ENCODE results near the gene DARS2.
"Not testable (repeated sequence)": the region's sequence is repeated elsewhere in the genome, so short reads cannot be mapped to it uniquely, and the experiment has no call there.

DARS2 gene

DNA sequence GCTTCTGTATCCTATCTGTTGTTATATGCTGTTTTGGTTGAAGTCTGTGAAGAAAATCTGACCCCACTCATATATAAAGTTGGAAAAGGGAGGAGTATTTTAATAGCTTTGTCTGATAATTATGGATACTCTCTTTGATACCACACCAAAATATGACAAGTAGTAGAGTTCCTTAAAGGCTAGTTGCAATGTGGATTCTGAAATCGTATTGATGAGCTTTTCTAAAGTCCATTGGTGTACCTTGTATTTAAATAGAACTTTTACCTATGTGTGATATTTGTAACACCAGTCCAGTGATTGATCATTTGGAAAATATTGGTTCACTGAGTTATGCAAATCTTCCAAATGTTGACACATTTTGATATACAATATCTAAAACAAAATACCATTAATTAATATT is 35.6 kb downstream of the DARS2 start:
- no peak for DNase-seq (ENCODE audit: extremely low spot score, insufficient read length, low read depth)
- no peak for FAIRE-seq

DNA sequence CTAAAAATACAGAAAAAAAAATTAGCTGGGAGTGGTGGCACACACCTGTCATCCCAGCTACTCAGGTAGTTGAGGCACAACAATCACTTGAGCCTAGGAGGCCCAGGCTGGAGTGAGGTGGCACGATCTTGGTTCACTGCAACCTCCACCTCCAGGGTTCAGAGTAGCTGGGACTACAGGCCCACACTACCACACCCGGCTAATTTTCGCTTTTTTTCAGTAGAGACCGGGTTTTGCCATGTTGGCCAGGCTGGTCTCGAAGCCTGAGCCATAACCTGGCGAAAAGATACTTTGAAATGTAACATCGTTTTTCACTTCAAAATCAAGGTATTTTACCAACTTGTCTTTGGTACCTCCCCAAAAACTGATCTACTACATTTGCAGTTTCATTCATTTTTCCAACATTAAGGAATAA is 37.3 kb downstream of the DARS2 start:
- no peak for DNase-seq (ENCODE audit: extremely low spot score, insufficient read length, low read depth)
- FAIRE-seq: no peak

DNA sequence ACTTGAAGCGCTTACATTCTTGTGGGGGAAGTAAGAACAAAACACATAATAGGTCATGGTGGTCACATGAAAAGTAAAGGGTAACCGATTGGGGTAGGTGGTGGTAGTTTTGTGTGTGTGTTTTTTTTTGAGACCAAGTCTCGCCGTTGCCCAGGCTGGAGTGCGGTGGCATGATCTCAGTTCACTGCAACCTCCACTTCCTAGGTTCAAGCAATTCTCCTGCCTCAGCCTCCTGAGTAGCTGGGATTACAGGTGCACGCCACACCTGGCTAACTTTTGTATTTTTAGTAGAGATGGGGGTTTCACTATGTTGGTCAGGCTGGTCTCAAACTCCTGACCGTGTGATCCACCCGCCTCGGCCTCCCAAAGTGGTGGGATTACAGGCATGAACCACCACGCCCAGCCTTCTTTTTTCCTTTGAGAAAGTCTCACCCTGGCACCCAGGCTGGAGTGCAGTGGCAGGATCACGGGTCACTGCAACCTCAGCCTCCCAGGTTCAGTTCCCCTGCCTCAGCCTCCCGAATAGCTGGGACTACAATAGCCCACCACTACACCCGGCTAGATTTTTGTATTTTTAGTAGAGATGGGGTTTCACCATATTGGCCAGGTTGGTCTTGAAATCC is 37.8 kb downstream of the DARS2 start:
- FAIRE-seq; DNase-seq (ENCODE audit: extremely low spot score, insufficient read length, low read depth): not testable (repeated sequence)

DNA sequence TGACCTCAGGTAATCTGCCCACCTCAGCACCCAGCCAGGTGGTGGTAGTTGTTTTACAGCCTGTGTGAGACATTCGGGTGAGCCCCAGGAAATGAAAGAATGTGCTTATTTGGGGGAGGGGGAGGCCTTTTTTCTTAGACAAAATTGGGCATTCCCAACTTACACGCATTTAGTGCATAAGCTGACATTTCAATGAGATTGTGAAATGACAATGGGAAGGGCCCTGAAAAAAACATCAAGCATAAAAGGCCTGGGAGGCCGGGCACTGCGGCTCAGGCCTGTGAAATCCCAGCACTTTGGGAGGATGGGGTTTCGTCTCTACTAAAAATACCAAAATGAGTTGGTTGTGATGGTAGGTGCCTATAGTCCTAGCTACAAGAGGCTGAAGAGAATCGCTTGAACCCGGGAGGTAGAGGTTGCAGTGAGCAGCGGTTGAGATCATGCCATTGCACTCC is 38.3 kb downstream of the DARS2 start:
- DNase-seq (ENCODE audit: extremely low spot score, insufficient read length, low read depth): no peak
- no peak for FAIRE-seq

DNA sequence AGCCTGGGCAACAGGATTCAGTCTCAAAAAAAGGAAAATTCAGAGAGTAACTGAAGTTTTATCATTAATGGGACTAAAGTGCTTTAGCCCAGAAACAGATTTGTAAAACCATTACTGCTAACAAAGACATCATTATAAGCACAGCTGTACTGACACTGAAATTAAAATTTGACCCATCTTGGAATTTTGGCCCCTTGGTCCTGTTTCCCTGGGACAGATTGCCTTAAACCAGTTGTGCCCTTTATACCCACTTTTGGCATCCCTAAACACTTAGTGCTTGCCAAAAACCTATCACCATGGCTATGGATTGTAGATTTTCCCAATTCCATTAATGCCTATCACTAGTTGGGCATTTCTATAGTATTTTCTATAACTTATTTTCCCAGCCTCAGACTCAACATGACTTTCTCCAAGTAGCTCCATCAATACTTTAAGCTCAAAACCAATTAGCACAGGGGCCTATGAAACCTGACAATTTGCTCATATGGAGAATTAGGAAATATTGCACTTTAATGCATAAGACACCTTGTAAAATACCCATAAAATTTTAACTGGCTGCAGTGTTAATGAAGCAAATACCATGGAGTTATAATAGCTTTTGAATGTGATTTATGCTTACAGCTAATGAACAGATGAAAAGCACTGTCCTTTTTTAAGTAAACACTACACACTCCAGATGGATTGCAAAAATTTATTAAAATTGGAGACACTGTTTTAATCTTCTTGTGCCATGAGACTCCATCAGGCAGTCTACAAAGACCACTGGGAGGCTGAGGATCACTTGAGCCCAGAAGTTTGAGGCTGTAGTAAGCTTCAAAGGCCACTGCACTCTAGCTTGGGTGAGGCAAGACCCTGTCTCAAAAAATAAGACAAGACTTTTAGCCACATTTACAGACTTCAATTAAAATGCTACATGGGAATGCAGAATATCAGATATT is 39.0 kb downstream of the DARS2 start:
- FAIRE-seq (no peak), DNase-seq (ENCODE audit: extremely low spot score, insufficient read length, low read depth) (no peak)

DNA sequence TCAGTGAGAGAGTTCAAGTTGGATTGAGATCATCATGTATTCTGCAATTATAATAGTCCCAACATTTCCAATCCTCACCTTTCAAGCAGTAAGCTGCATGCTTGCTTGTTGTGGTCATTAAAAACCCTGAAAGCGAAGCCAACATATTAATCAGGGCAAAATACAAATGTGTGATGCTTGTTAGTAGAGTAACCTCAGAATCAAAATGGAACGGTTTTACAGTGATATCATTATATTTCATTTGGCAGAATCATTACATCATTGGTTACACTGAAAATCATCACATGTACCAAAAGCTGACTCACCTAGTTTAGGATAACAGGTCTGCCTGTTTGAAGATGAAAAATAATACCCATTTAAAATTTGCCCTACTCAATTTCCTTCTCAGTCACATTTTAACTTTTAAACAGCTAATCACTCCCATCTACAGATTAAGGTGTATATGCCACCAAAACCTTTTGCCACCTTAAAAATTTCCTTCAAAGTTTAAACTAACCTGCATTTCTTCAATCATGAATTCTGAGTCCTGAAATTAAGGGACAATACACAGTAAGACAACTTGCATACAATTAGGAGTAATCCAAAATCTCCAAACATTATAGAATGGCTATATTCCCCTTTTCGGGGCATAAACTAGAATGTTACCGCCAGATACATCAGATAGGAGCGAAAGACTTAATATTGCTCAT is 39.9 kb downstream of the DARS2 start:
- FAIRE-seq: no peak

DNA sequence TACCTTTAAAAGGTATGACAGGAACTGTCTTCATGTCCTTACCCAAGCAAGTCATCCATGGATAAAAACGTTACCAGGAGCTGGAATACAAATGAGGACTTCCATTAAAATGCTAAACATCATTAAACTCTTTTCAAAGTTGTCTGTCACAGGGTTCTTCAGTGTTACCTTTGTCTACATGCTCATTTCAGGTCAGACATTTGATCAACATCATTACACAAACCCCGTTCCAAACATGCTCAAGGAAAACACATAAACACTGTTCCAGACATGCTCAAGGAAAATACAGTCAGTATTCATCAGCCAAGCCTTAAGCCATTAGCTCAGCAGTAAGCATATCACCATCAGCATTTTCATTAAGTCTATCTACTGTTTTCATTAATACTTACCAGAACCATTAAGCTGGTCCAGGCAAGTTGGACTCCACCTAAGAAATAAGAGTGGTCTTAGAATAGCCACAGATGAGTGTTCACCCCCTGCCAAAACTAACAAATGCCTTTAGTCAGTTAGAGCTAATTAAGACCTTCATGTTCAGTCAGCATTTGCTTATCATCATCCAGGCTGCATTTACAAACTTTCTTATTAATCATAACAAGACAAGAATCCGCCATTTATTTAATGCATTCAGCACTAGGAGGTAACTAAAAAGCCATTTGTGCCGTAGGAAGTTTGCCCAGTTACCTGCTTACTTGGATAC is 41.1 kb downstream of the DARS2 start:
- FAIRE-seq (no peak), DNase-seq (ENCODE audit: extremely low spot score, insufficient read length, low read depth) (no peak)

More for the DNA sequence above, 39.9 kb downstream of the DARS2 start:
- no peak for DNase-seq (ENCODE audit: extremely low spot score, insufficient read length, low read depth)

DNA sequence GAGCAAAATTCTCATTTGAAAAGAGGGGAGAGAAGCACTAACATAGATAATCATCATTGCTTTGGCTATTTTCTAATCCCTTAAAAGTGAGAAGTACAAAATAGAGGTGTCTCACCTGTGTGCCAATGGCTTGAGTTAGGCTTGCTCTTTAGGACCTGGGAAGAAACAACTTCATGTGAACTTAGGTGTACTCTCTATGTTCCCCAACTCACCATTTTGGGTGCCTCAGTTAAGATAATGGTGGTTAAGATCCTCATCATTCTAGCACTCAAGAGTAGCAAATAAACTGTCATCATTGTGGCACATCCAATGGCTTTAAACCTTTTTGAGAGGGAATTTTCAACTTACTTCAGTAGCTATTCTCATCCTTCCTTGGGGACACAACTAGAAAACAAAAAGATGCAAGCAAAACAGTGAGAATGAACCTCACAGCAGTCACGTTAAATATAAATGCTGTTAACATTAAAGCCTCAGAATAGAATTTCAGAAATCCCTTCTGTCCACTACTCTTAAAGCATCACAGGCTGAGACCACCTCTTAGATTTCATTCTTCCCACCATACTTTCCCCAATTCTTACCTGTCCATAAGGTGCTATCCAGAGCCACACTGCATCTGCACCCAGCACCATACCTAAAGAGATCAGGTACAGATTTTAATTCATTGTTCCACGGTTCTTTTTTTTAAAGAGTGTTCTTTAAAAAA is 42.1 kb downstream of the DARS2 start:
- DNase-seq (ENCODE audit: extremely low spot score, insufficient read length, low read depth) (no peak), FAIRE-seq (peak; percentile 50)

DNA sequence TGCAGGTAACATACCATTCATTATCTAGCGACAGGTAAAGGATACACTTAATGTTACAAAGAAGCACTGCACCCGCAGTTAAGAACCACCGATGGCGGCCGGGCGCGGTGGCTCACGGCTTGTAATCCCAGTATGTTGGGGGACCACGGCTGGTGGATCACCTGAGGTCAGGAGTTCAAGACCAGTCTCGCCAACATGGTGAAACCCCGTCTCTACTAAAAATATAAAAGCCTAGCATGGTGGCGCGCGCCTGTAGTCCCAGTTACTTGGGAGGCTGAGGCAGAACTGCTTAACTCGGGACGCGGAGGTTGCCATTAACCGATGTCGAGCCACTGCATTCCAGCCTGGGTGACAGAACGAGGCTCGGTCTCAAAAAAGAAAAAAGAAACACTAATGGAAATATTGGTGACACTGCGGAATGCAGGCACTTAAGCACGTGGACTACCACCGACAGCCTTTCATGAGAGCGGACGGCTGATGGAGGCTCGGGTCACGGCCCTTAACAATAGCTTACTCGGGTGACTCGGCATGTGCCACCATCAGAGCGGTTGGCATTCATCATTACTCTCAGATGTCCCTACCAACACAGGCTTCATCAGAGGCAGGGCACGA is 42.8 kb downstream of the DARS2 start:
- FAIRE-seq: peak; percentile 12
- DNase-seq (ENCODE audit: extremely low spot score, insufficient read length, low read depth): no peak

DNA sequence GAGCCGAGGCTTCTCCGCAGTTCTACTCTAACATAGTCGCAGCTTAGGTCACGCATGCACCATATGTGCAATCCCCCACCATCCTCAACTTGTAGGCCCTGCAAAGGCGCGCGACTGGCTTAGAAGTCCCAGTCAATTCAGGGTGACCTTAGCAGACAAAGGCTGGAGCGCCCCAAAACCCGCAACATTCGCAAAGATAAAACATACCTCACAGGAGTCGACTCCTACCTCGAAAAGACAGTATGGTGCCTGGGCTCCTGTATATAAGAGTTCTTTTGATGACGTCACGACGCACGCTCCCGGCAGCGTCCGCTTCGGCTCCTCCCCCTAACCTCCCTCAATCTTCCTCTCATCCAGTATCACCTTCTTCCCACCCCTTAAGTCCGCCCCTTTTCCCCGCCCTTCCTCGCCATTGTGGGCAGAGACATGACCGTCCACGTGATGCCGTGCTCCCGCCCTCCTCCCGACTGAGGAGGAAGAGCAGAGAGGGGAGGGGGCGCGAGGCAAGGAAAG is 43.3 kb downstream of the DARS2 start, which contains the start of gene GAS5:
TSS of gene GAS5 (minus strand) at position 237 of the 513 bp plus-strand sequence.
- DNase-seq (ENCODE audit: extremely low spot score, insufficient read length, low read depth): peak; percentile 83
- peak; percentile 98 for FAIRE-seq

DNA sequence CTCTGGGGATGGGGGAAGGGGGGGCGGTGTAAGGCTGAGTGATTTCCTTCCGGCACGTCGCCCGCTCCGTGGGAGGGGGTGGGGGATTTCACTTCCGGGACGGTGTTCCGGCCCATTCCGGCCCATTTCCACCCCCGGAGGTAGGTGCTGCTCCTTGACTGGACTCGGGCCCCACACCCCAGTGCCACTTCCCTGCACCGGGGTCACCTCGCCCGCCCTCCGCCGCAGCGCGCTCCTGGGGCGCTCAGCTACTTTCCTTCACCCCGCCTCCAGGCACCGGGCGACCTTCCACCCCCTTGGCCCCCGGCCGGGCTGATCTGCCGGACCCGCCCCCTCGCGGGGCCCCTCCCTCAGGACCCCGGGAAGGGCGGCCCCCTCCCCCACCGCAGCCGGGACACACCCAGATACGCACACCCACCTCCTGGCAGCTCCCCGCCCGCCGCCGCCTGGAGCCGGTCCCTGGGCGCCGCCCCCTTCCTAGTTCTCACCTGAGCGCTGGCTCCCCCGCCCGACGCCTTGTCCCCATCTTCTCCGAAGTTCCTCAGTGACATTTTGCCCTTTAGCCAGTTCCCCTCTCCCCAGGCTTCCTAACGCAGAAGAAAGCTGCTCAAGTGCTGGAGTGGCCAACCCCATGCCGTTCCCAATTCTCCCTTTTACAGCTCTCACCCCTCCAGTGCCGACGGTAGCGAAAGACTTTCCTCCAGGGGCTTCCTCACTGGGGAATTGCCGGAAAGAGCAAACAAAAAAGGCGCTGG is 44.0 kb downstream of the DARS2 start, which contains the start of gene ZBTB37:
TSS of gene ZBTB37 (plus strand) at position 115 of the 755 bp plus-strand sequence. CDS start 1,846 bp downstream, outside the sequence.
- peak; percentile 68 for DNase-seq (ENCODE audit: extremely low spot score, insufficient read length, low read depth)
- FAIRE-seq: no peak

DNA sequence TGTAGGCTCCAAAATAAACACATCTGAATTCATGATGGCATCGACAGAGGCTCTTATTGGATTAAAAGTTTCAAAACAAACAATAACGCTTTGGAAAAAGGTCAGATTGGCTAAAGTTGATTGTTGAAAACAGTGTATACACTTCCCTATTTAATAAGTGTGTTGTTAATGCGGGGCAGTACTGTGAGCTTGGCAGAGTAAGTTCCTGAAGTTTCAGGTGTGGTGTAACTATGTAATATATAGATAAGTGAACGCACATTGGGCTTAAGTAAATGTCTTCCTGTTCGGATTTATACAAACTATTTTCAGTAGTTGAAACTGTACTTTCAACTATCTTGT is 44.5 kb downstream of the DARS2 start:
- no peak for FAIRE-seq

DNA sequence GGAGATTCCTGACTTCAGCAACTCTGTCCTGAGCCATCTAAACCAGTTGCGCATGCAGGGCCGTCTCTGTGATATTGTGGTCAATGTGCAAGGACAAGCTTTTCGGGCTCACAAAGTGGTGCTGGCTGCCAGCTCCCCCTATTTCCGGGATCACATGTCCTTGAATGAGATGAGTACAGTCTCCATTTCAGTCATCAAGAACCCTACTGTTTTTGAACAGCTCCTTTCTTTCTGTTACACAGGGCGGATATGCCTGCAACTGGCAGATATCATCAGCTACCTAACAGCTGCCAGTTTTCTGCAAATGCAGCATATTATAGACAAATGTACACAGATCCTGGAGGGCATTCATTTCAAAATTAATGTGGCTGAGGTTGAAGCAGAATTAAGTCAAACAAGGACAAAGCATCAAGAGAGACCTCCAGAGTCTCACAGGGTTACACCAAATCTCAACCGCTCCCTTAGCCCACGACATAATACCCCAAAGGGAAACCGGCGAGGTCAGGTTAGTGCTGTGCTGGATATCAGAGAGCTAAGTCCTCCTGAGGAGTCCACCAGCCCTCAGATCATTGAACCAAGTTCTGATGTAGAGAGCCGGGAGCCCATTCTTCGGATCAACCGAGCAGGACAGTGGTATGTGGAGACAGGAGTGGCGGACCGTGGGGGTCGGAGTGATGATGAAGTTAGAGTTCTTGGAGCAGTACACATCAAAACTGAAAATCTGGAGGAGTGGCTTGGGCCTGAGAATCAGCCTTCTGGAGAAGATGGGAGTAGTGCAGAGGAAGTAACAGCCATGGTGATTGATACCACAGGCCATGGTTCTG is 46.0 kb downstream of the DARS2 start:
- FAIRE-seq (peak; percentile 57), DNase-seq (ENCODE audit: extremely low spot score, insufficient read length, low read depth) (peak; percentile 25)

More for the DNA sequence above, 44.5 kb downstream of the DARS2 start:
- DNase-seq (ENCODE audit: extremely low spot score, insufficient read length, low read depth): no peak

DNA sequence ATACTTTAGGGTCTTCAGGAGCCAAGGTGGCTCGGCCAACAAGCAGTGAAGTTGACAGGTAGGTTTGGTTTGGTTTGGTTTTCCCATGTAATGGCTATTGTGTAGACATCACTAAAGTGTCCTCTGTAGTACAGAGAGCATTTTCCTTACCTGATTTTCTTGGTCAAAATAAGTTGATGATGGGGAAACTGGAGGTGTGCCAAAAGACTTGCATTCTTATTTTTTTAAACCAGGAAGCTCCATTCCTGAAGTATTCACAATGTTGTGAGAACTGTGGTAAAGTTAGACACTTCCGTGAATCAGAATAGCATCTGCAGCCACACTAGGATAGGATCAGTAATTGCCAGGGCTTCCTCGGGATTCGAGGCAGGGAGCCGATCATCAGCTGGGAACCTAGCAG is 46.6 kb downstream of the DARS2 start:
- DNase-seq (ENCODE audit: extremely low spot score, insufficient read length, low read depth): no peak
- no peak for FAIRE-seq

DNA sequence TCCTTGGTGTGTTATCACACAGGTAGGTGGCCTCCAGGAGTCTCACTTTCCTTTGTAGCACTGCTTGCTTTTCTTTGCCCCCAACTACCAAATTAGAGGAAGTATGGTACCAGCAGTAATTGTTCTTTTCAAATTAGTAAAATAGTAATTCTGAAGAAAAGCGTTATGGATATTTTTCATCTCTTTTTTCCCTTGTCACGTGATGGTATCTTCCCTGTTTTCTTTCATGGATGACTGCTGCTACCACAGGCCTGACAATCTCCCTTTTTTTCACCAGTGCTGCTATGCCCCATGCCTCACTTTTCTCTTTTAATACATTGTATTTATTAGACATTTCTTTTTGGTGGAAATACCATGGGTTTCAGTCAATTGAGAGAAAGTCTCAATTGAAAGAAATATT is 47.0 kb downstream of the DARS2 start:
- DNase-seq (ENCODE audit: extremely low spot score, insufficient read length, low read depth) (no peak), FAIRE-seq (no peak)

DNA sequence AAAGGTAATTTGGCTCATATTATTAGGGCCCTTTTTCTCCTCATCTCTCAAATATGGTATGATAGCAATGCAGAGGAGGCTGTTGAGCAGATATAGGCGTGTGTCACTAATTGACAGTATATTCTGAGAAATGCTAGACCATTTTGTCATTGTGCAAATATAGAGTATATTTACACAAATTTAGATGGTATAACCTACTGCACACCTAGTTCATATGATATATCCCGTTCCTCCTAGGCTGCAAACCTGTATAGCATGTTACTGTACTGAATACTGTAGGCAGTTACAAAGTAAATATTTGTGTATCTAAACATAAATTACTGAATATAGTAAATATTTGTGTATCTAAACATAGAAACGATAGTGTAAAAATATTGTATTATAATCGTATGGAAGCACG is 52.3 kb downstream of the DARS2 start:
- DNase-seq (ENCODE audit: extremely low spot score, insufficient read length, low read depth): no peak
- no peak for FAIRE-seq

DNA sequence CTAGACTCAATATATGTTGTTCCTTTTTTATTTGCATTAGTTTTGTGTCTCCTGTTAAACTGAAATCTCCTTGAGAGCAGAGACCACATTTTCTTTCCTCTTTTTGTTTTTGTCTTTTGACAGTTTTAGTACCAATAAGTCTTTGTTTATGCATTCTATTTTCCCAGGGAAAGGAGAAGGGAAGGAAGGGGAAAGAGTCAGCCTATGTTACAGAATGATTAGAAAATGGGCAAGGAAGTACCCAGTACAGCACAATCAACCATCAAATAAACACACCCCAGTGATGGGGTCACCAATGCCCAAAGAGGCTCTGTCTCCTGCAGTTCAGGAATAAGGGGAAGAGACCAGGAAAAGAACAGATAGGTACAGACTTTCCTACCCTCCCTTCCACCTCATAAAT is 53.8 kb downstream of the DARS2 start:
- FAIRE-seq (no peak), DNase-seq (ENCODE audit: extremely low spot score, insufficient read length, low read depth) (no peak)

Data from GM18507 (cell line).